GM10248 (cell line): ENCODE results near the gene TNIP2.

Source experiments
- CTCF ChIA-PET: fragments of 300-600 bp; sonication (Branson Sonifier 250); formaldehyde crosslinking; extraction: SDS; loops from one replicate; lab custom pipeline; 2021; ENCODE audit warnings: antibody characterized with exemption; lab: Yijun Ruan, JAX
- POLR2A ChIA-PET: fragments of 350-650 bp; sonication (Branson Sonifier 250); formaldehyde crosslinking; extraction: SDS; loops from one replicate; lab custom pipeline; 2020; ENCODE audit warnings: antibody characterized with exemption; lab: Yijun Ruan, JAX
- DNase-seq: peaks from one replicate; pipeline ENCODE4 v3.0.0; 2012; ENCODE audit errors: extremely low spot score
- CTCF ChIP-seq: IDR thresholded peaks from 2 replicates; pipeline ENCODE4 v1.5.1; 2012; ENCODE audit warnings: mild to moderate bottlenecking, low read depth; ENCODE audit errors: extremely low read depth, missing control alignments, control extremely low read depth

The TNIP2 gene

GRCh38 chr4:2789793-2790582 lies 33.9 kb upstream of the TNIP2 start:
- CTCF ChIA-PET: interaction anchor here (1.2 kb wide), 1 partner anchor 11 kb away, joined by 3 read pairs; no protein-coding TSS in a partner anchor
- no peak for TF ChIP-seq CTCF

GRCh38 chr4:2789351-2789750 lies 33.2 kb upstream of the TNIP2 start:
- ChIA-PET POLR2A (no interaction called here), CTCF (no interaction called here)
- no peak for DNase-seq
- TF ChIP-seq CTCF: no peak

More at GRCh38 chr4:2789793-2790582, 33.9 kb upstream of the TNIP2 start:
- no peak for DNase-seq
- POLR2A ChIA-PET: no interaction called here

GRCh38 chr4:2788532-2789103 lies 32.5 kb upstream of the TNIP2 start:
- CTCF ChIA-PET: interaction anchor here (1.6 kb wide), 1 partner anchor 14 kb away, joined by 6 read pairs; no protein-coding TSS in a partner anchor
- DNase-seq: no peak
- POLR2A ChIA-PET: no interaction called here
- TF ChIP-seq CTCF: no peak

GRCh38 chr4:2788101-2788500 lies 32.0 kb upstream of the TNIP2 start:
- POLR2A ChIA-PET: interaction anchor here (0.6 to 0.9 kb wide), 2 partner anchors 10 to 13 kb away, joined by 3 read pairs; no protein-coding TSS in a partner anchor
- no peak for DNase-seq
- CTCF ChIA-PET: interaction anchor here (0.9 to 3.0 kb wide), 5 partner anchors 10 to 32 kb away, joined by 3 to 30 read pairs (median 3); partner anchors contain the start of gene TNIP2
- no peak for TF ChIP-seq CTCF

- TF ChIP-seq CTCF: no peak
- DNase-seq: peak; percentile 83
- CTCF ChIA-PET: interaction anchor here (0.9 to 3.0 kb wide), 5 partner anchors 11 to 31 kb away, joined by 3 to 30 read pairs (median 3); partner anchors contain the start of gene TNIP2
- POLR2A ChIA-PET: interaction anchor here (0.6 to 0.9 kb wide), 5 partner anchors 11 to 41 kb away, joined by 3 to 6 read pairs (median 3); no protein-coding TSS in a partner anchor
Measured at GRCh38 chr4:2787230-2788100, 31.3 kb upstream of the TNIP2 start.
